Large intestine (tissue), 3 donors: Measurements from ENCODE around the gene IFIH1. TPM values are rescaled to one million over a fixed set of nuclear protein-coding genes. Genes with fewer than 3 reads are reported as not detected.

Source experiments
- DNase-seq, 2 donors: peaks; one replicate each; pipeline versions ENCODE4 v3.0.0 to v3.0.0-alpha.2; 2013
- H3K27ac ChIP-seq: one replicate; pipeline ENCODE4 v1.5.1; 2013; ENCODE audit warnings: low read length
- H3K27me3 ChIP-seq: 2 replicates; pipeline ENCODE4 v1.6.1; 2013; ENCODE audit warnings: low read length; ENCODE audit not compliant: control insufficient read depth, insufficient read depth
- H3K36me3 ChIP-seq: 2 replicates; pipeline ENCODE4 v1.6.1; 2013; ENCODE audit warnings: low read length; ENCODE audit not compliant: control insufficient read depth, insufficient read depth
- H3K4me1 ChIP-seq: one replicate; pipeline ENCODE4 v1.6.1; 2013; ENCODE audit warnings: low read length; ENCODE audit not compliant: control insufficient read depth, insufficient read depth
- H3K4me3 ChIP-seq: one replicate; pipeline ENCODE4 v1.5.1; 2013; ENCODE audit warnings: low read length
- H3K9me3 ChIP-seq: one replicate; pipeline ENCODE4 v1.6.1; 2013; ENCODE audit warnings: mild to moderate bottlenecking, low read depth, low read length, moderate library complexity; ENCODE audit not compliant: control insufficient read depth
- whole genome bisulfite sequencing: methylation state at CpG from one replicate; pipeline ENCODE4 v1.1.5; 2013; ENCODE audit warnings: low lambda C conversion rate; ENCODE audit not compliant: insufficient coverage; 5-methylcytosine and 5-hydroxymethylcytosine counted together
- polyA plus RNA-seq: library from polyadenylated mRNA; unstranded; fragments of 120-200 nt; gene quantifications from one replicate; pipeline ENCODE4 v1.2.1, GENCODE V29; 2013

IFIH1 gene
- polyA plus RNA-seq, 1 donor: 17.6 TPM

- H3K4me3 ChIP-seq: no peak overlapping the region
- no CpG with 5 or more reads among the region's 3 CpGs for WGBS
- peak; percentile 9 to 43 for DNase-seq
- H3K27ac ChIP-seq: no peak overlapping the region
- no peaks in the 10 kb centered on the region for H3K4me1 ChIP-seq
- H3K36me3 ChIP-seq: no peaks in the 10 kb centered on the region
- H3K27me3 ChIP-seq: no peaks in the 10 kb centered on the region
- H3K9me3 ChIP-seq: no peaks in the 10 kb centered on the region
These were observed 15.5 kb upstream of the IFIH1 start for GRCh38 chr2:162333968-162334367.

DNA sequence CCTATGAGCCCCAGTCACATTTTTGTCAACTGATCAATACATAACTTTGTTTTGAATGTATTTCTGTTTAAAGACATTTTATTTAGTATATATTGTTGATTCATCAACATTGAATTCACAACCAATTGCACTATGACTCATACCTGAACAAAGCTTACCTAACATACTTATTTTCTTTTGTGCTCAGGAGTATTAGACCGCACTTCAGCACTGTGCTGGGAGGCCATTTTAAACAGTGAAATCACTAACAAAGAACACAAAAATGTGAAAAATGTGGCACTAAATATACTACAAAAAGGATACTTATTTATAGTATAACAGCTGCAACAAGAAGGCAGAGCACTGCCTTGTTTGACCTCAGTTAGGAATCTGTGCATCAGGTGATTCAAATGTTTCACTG, 12.4 kb upstream of the IFIH1 start:
- H3K4me1 ChIP-seq: peaks cover under 1% of the 10 kb centered on the region
- DNase-seq: no peak
- H3K36me3 ChIP-seq: no peaks in the 10 kb centered on the region
- H3K9me3 ChIP-seq: peaks cover 3% of the 10 kb centered on the region
- no CpG with 5 or more reads among the region's 1 CpG for WGBS
- no peak overlapping the region for H3K27ac ChIP-seq
- no peaks in the 10 kb centered on the region for H3K27me3 ChIP-seq
- H3K4me3 ChIP-seq: no peak overlapping the region

DNA sequence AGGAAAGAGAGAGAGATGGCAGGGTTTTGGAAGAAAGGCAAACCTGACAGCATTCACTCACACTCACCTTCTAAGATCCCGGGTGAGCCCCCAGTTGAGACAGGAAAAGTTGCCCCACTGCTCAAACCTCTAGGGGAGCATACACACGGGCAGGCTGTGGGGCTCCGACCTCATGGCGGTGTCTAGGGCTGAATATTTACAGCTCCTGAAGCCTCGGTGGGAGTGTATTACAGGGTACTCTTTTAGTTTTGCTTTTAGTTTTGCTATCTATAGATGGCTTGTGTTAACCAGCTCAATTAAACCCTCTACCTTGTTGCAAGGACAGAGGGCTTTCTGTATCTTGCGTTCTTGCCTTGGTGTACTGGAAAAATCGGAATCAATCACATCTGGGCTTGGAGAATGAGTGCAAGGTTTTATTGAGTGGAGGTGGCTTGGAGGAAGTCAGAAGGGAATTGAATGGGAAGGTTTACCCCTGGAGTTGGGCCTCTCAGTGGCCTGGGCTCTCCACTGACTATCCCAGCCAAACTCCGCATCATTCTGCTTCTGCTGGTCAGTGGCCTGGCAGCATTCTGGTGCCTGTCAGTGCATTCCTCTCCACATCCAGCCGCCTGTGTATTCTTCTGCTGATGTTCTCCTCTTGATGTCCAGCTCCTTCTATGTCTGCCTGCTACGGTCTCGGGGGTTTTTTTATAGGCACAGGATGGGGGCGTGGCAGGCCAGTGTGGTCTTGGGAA, 10.1 kb upstream of the IFIH1 start:
- WGBS: 80% methylated on average over 2 of the region's 12 CpGs
- Histone ChIP-seq H3K4me3 (no peak overlapping the region), H3K9me3 (peaks cover 3% of the 10 kb centered on the region), H3K27me3 (no peaks in the 10 kb centered on the region), H3K36me3 (no peaks in the 10 kb centered on the region), H3K4me1 (peaks cover 14% of the 10 kb centered on the region), H3K27ac (no peak overlapping the region)
- no peak for DNase-seq

DNA sequence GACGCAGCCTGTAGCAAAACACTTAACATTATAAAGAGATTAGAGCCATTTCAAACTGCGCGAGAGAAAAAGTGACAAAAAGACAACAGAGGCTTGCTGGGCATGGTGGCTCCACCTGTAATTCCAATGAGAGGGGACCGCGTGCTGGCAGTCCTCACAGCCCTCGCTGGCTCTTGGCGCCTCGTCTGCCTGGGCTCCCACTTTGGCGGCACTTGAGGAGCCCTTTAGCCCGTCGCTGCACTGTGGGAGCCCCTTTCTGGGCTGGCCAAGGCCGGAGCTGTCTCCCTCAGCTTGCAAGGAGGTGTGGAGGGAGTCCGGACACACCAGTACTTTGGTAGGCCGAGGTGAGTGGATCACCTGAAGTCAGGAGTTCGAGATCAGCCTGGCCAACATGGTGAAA, 9.3 kb upstream of the IFIH1 start:
- DNase-seq: no peak
- H3K27ac ChIP-seq: no peak overlapping the region
- peaks cover 3% of the 10 kb centered on the region for H3K9me3 ChIP-seq
- H3K4me3 ChIP-seq: no peak overlapping the region
- H3K4me1 ChIP-seq: peaks cover 14% of the 10 kb centered on the region
- no peaks in the 10 kb centered on the region for H3K27me3 ChIP-seq
- H3K36me3 ChIP-seq: no peaks in the 10 kb centered on the region
- no CpG with 5 or more reads among the region's 15 CpGs for WGBS

GRCh38 chr2:162327134-162327769, 8.8 kb upstream of the IFIH1 start:
- Histone ChIP-seq H3K36me3 (no peaks in the 10 kb centered on the region), H3K27me3 (no peaks in the 10 kb centered on the region), H3K27ac (no peak overlapping the region), H3K9me3 (peaks cover 3% of the 10 kb centered on the region), H3K4me3 (no peak overlapping the region), H3K4me1 (peaks cover 14% of the 10 kb centered on the region)
- no peak for DNase-seq
- WGBS: no CpG with 5 or more reads among the region's 5 CpGs

GRCh38 chr2:162324953-162325352, 6.5 kb upstream of the IFIH1 start:
- Histone ChIP-seq H3K36me3 (no peaks in the 10 kb centered on the region), H3K27ac (peak overlapping the region; percentile 24), H3K4me3 (no peak overlapping the region), H3K9me3 (peaks cover 3% of the 10 kb centered on the region), H3K4me1 (peaks cover 15% of the 10 kb centered on the region), H3K27me3 (no peaks in the 10 kb centered on the region)
- peak; percentile 7 to 41 for DNase-seq
- WGBS: no CpG with 5 or more reads among the region's 1 CpG

- no peaks in the 10 kb centered on the region for H3K27me3 ChIP-seq
- DNase-seq: no peak
- no peak overlapping the region for H3K4me3 ChIP-seq
- no peaks in the 10 kb centered on the region for H3K9me3 ChIP-seq
- peaks cover 30% of the 10 kb centered on the region for H3K4me1 ChIP-seq
- WGBS: 100% methylated on average over 1 of the region's 1 CpG
- no peak overlapping the region for H3K27ac ChIP-seq
- no peaks in the 10 kb centered on the region for H3K36me3 ChIP-seq
These were observed 2.5 kb upstream of the IFIH1 start for GRCh38 chr2:162320864-162321517.

GRCh38 chr2:162317861-162318327, 590 bp downstream of the IFIH1 start:
- peak overlapping the region; percentile 68 for H3K4me3 ChIP-seq
- no peaks in the 10 kb centered on the region for H3K27me3 ChIP-seq
- H3K4me1 ChIP-seq: peaks cover 16% of the 10 kb centered on the region
- no CpG with 5 or more reads among the region's 16 CpGs for WGBS
- H3K27ac ChIP-seq: peak overlapping the region; percentile 95
- H3K9me3 ChIP-seq: no peaks in the 10 kb centered on the region
- DNase-seq: peak in 1 of 2 donors; percentile 23
- H3K36me3 ChIP-seq: no peaks in the 10 kb centered on the region

GRCh38 chr2:162317058-162317742, 1.3 kb downstream of the IFIH1 start:
- DNase-seq: no peak
- WGBS: 100% methylated on average over 2 of the region's 3 CpGs
- H3K27me3 ChIP-seq: no peaks in the 10 kb centered on the region
- peaks cover 16% of the 10 kb centered on the region for H3K4me1 ChIP-seq
- peak overlapping the region; percentile 95 for H3K27ac ChIP-seq
- H3K36me3 ChIP-seq: no peaks in the 10 kb centered on the region
- peak overlapping the region; percentile 68 for H3K4me3 ChIP-seq
- H3K9me3 ChIP-seq: no peaks in the 10 kb centered on the region

- no peak overlapping the region for H3K4me3 ChIP-seq
- WGBS: no CpG with 5 or more reads among the region's 2 CpGs
- H3K36me3 ChIP-seq: no peaks in the 10 kb centered on the region
- H3K4me1 ChIP-seq: peaks cover 16% of the 10 kb centered on the region
- H3K9me3 ChIP-seq: no peaks in the 10 kb centered on the region
- H3K27me3 ChIP-seq: no peaks in the 10 kb centered on the region
- no peak for DNase-seq
- no peak overlapping the region for H3K27ac ChIP-seq
These were observed 1.9 kb downstream of the IFIH1 start for GRCh38 chr2:162316590-162316989.
